HFFc6 (cell line): ENCODE results near the gene SLC35F1. TPM values are rescaled to one million over a fixed set of nuclear protein-coding genes. Genes with fewer than 3 reads are reported as not detected.
A peak's percentile ranks its signal among the peaks of the same experiment; 100 is the strongest.

Source experiments
- DNase-seq: peaks from one replicate; pipeline ENCODE4 v3.0.0-alpha.2; 2018
- H3K27ac Mint-ChIP-seq: 2 replicates; pipeline ENCODE4 v1.8.0; 2020; ENCODE audit warnings: mild to moderate bottlenecking, mixed read lengths
- H3K27me3 Mint-ChIP-seq: 2 replicates; pipeline ENCODE4 v1.8.0; 2021; ENCODE audit warnings: mild to moderate bottlenecking, moderate library complexity, mixed read lengths; ENCODE audit not compliant: insufficient read depth
- H3K36me3 Mint-ChIP-seq: 2 replicates; pipeline ENCODE4 v1.8.0; 2021; ENCODE audit warnings: low read depth, mixed read lengths
- H3K4me1 Mint-ChIP-seq: 2 replicates; pipeline ENCODE4 v1.8.0; 2020; ENCODE audit warnings: low read depth, mixed read lengths
- H3K4me3 Mint-ChIP-seq: 2 replicates; pipeline ENCODE4 v1.8.0; 2020; ENCODE audit warnings: mild to moderate bottlenecking, moderate library complexity, mixed read lengths
- H3K9me3 Mint-ChIP-seq: 2 replicates; pipeline ENCODE4 v1.8.0; 2020; ENCODE audit warnings: mild to moderate bottlenecking, mixed read lengths
- total RNA-seq, 6 experiments: library from RNA; stranded (reverse); fragmentation: NEBNext Ultra II Directional; extraction: Animal tissue kit (Norgen Biotek cat#: 25700); gene quantifications; 2 replicates in 1 of 6; 3 replicates in 5 of 6; pipeline ENCODE4 v1.2.3, GENCODE V29; 2021
- TF ChIP-seq, protein P1 (sequence below): fragments of 200-600 bp; sonication (generic); IDR thresholded peaks from 2 replicates; pipeline ENCODE4 v1.5.0; 2021; ENCODE audit warnings: antibody characterized with exemption, mild to moderate bottlenecking

SLC35F1 gene
- total RNA-seq, 6 experiments from 2014 or later: not detected

DNA sequence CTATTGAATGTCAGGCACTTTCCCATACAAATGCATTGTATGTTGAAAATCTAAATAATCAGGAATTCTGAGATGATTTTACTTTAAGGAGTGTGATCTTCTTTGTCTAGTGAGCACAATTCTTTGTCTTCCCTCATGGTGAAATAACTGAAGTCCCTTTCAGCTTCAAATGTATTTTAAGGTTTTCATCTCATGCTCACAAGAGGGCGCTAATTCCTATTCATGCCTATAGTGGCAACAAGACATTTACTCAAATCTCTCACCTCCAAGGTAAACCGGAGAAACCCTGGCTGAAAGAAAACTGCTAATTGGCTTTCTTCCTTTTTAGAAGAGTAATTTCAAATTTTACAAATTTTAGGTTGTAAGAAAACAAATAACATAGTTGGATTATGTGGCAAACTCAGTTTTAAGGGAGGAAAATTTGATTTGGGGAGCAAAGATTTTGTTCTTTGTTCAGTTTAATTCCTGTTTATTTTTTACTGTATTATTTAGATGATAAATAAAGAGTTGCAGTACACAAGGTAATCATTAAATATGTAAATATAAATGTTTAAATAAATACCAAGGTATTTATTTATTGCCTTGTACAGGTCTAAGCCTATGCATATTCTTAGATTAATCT is 69.1 kb downstream of the SLC35F1 start:
- H3K27ac Mint-ChIP-seq: no peak overlapping the region
- H3K4me1 Mint-ChIP-seq: no peaks in the 10 kb centered on the region
- H3K36me3 Mint-ChIP-seq: no peaks in the 10 kb centered on the region
- no peak overlapping the region for H3K4me3 Mint-ChIP-seq
- no peaks in the 10 kb centered on the region for H3K27me3 Mint-ChIP-seq
- peaks cover 19% of the 10 kb centered on the region for H3K9me3 Mint-ChIP-seq
- DNase-seq: peak; percentile 12
- TF ChIP-seq, protein P1, sequence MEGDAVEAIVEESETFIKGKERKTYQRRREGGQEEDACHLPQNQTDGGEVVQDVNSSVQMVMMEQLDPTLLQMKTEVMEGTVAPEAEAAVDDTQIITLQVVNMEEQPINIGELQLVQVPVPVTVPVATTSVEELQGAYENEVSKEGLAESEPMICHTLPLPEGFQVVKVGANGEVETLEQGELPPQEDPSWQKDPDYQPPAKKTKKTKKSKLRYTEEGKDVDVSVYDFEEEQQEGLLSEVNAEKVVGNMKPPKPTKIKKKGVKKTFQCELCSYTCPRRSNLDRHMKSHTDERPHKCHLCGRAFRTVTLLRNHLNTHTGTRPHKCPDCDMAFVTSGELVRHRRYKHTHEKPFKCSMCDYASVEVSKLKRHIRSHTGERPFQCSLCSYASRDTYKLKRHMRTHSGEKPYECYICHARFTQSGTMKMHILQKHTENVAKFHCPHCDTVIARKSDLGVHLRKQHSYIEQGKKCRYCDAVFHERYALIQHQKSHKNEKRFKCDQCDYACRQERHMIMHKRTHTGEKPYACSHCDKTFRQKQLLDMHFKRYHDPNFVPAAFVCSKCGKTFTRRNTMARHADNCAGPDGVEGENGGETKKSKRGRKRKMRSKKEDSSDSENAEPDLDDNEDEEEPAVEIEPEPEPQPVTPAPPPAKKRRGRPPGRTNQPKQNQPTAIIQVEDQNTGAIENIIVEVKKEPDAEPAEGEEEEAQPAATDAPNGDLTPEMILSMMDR: peak; percentile 63

DNA sequence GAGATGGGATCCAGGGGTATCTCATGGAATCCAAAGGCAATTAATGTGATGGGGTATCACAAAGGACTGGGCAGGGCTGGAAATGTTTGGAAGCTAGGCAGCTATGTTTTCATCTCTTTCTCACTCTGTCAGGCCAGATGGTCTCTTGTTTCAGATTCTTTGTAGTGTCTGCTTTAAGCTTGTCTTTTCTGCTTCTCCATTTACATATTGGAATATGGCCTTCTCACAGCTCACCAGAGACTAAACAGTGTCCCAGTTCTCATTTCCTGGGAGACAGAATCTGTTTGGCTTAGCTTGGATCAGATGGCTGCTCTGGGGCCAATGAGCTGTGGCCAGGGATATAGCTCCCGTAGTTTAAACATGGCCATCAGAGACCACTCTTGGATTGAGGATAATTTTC is 78.9 kb downstream of the SLC35F1 start:
- no peak overlapping the region for H3K4me3 Mint-ChIP-seq

DNA sequence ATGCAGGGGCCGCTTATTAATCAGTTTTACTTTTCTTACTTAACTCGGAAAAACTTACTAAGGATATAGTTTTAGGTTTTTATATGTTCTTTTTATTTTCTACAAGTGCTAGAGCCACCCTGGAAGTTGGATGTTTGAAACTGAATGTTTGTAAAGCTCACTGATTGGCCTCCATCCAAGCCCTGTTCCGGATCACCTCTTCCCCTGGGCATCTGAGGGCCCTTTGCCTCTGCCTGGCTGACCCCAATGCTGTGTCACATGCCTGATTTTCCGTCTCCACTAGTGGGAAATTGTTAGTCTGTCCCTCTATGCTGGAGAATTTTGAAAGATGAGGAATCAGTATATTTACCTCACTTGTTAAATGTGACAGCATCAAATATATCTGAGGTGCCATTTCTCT is 79.3 kb downstream of the SLC35F1 start:
- Mint-ChIP-seq H3K36me3 (no peaks in the 10 kb centered on the region), H3K27ac (no peak overlapping the region), H3K4me1 (no peaks in the 10 kb centered on the region), H3K4me3 (no peak overlapping the region), H3K27me3 (no peaks in the 10 kb centered on the region), H3K9me3 (peaks cover 19% of the 10 kb centered on the region)
- TF ChIP-seq, protein P1: no peak
- DNase-seq: no peak

More for the DNA sequence above, 78.9 kb downstream of the SLC35F1 start:
- Mint-ChIP-seq H3K4me1 (no peaks in the 10 kb centered on the region), H3K9me3 (peaks cover 23% of the 10 kb centered on the region), H3K27me3 (no peaks in the 10 kb centered on the region), H3K27ac (no peak overlapping the region), H3K36me3 (no peaks in the 10 kb centered on the region)
- DNase-seq: no peak
- TF ChIP-seq, protein P1: no peak

DNA sequence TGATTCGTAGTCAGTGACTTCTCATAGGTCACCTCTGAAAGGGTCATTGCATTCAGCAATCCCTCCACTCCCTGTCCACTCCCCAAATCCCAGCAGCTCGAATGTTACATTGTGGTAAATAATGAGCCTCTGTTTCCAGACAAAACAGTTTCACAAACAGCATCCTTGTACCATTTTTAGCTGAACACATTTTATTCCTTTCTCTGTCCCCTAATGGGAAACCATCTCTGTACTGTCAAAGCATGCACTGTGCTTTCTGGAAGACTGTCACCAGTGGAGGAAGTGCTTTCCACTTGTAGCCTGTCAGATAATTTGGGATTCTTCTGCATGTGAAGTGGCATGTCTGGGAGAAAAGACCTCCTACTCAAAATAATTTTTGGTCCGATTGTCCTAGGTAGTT is 82.0 kb downstream of the SLC35F1 start:
- Mint-ChIP-seq H3K36me3 (no peaks in the 10 kb centered on the region), H3K27ac (no peak overlapping the region)
- TF ChIP-seq, protein P1: no peak

DNA sequence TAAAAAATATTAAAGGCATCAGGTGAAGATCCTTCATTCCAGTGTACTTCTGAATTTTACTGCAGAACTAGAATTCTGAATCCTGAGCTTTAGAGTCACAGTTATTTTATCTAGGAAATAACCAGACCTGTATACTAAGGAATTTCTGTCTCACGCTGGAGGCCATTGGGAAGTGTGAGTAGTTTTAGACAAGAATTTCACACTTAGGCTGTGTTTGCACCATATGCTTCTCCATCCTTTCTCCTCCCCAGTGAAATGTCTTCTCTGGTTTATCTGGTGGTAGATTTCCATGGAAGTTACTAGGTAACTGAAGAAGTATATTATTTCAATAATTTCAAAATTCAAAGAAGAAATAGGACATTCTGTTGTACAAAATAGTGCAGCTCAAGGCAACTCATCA is 83.1 kb downstream of the SLC35F1 start:
- no peaks in the 10 kb centered on the region for H3K27me3 Mint-ChIP-seq
- H3K4me1 Mint-ChIP-seq: no peaks in the 10 kb centered on the region
- no peak for DNase-seq
- H3K27ac Mint-ChIP-seq: no peak overlapping the region
- TF ChIP-seq, protein P1: no peak
- H3K36me3 Mint-ChIP-seq: no peaks in the 10 kb centered on the region
- H3K9me3 Mint-ChIP-seq: peaks cover 24% of the 10 kb centered on the region
- no peak overlapping the region for H3K4me3 Mint-ChIP-seq

More for the DNA sequence above, 82.0 kb downstream of the SLC35F1 start:
- H3K9me3 Mint-ChIP-seq: peaks cover 28% of the 10 kb centered on the region
- no peaks in the 10 kb centered on the region for H3K4me1 Mint-ChIP-seq
- no peak overlapping the region for H3K4me3 Mint-ChIP-seq
- H3K27me3 Mint-ChIP-seq: no peaks in the 10 kb centered on the region
- no peak for DNase-seq
